HepG2 (cell line): ENCODE data around the gene BCAS2. TPM values are rescaled to one million over a fixed set of nuclear protein-coding genes. Genes with fewer than 3 reads are reported as not detected.
A peak's percentile ranks its signal among the peaks of the same experiment; 100 is the strongest.

Experiments
- KLF15 ChIP-seq: sonication (generic); formaldehyde crosslinking; IDR thresholded peaks from 2 replicates; pipeline ENCODE4 v1.8.1; 2023; ENCODE audit warnings: borderline replicate concordance, mild to moderate bottlenecking, inconsistent platforms, missing genetic modification reagents, mixed read lengths
- KLF9 ChIP-seq: IDR thresholded peaks from 2 replicates; pipeline ENCODE4 v1.6.1; 2016; ENCODE audit warnings: low read depth
- MBD4 ChIP-seq: IDR thresholded peaks from 2 replicates; pipeline ENCODE4 v1.6.1; 2012; ENCODE audit warnings: low read length, inconsistent platforms, borderline replicate concordance
- NFYB ChIP-seq: sonication (generic); formaldehyde crosslinking; IDR thresholded peaks from 2 replicates; pipeline ENCODE4 v1.4.0; 2020; ENCODE audit warnings: missing genetic modification reagents
- PRPF4 ChIP-seq: fragments of 200-400 bp; formaldehyde crosslinking; IDR thresholded peaks from 2 replicates; pipeline ENCODE4 v1.6.1; 2016; ENCODE audit warnings: low read length, low read depth; ENCODE audit not compliant: poor library complexity, severe bottlenecking
- ZNF253 ChIP-seq: sonication (generic); formaldehyde crosslinking; IDR thresholded peaks from 2 replicates; pipeline ENCODE4 v1.8.0; 2022; ENCODE audit warnings: mild to moderate bottlenecking, missing genetic modification reagents, borderline replicate concordance
- ZNF530 ChIP-seq: sonication (generic); formaldehyde crosslinking; IDR thresholded peaks from 2 replicates; pipeline ENCODE4 v1.5.0; 2020; ENCODE audit warnings: low read depth, mild to moderate bottlenecking, missing genetic modification reagents
- ZNF766 ChIP-seq: sonication (generic); formaldehyde crosslinking; IDR thresholded peaks from 2 replicates; pipeline ENCODE4 v1.5.0; 2020; ENCODE audit warnings: missing genetic modification reagents, borderline replicate concordance
- ZNF841 ChIP-seq: sonication (generic); formaldehyde crosslinking; IDR thresholded peaks from 2 replicates; pipeline ENCODE4 v1.8.1; 2023; ENCODE audit warnings: missing genetic modification reagents, borderline replicate concordance
- ZSCAN29 ChIP-seq: sonication (generic); formaldehyde crosslinking; conservative IDR thresholded peaks from 2 replicates; pipeline ENCODE4 v1.4.0; 2020; ENCODE audit warnings: mild to moderate bottlenecking, missing genetic modification reagents
- polyA plus RNA-seq, 8 experiments: library from polyadenylated mRNA; depleted of rRNA in 3 of 8; stranded (reverse) in 7 of 8; unstranded in 1 of 8; fragments of >200 nt; fragmentation: Illumina TruSeq in 4 of 8; extraction: Trizol in 4 of 8; gene quantifications; 2 replicates each; pipeline versions ENCODE4 v1.2.1 to v1.2.3, GENCODE V29; 2011 to 2016; ENCODE audit warnings: low read depth in 4 of 8, missing spikeins in 1 of 8, mixed read lengths in 1 of 8; ENCODE audit not compliant: insufficient read depth in 1 of 8
- total RNA-seq, 5 experiments: library from RNA; depleted of rRNA; stranded (reverse); fragments of >200 nt; fragmentation: Illumina TruSeq; extraction: Trizol; gene quantifications; 2 replicates each; pipeline ENCODE4 v1.2.3, GENCODE V29; 2016; ENCODE audit warnings: low read depth in 1 of 5
- TF ChIP-seq, protein P1 (sequence below): sonication (generic); formaldehyde crosslinking; IDR thresholded peaks from 2 replicates; pipeline ENCODE4 v1.4.0; 2020; ENCODE audit warnings: missing genetic modification reagents, borderline replicate concordance
- TF ChIP-seq, protein P2 (sequence below), 2 experiments: sonication (generic) in 1 of 2; formaldehyde crosslinking in 1 of 2; IDR thresholded peaks; 2 replicates each; pipeline versions ENCODE4 v1.5.1 to v1.6.1; 2011 to 2020; ENCODE audit warnings: borderline replicate concordance in 1 of 2, low read depth in 1 of 2, low read length in 1 of 2, mild to moderate bottlenecking in 1 of 2, missing genetic modification reagents in 1 of 2, moderate library complexity in 1 of 2
- TF ChIP-seq, protein P3 (sequence below): sonication (generic); formaldehyde crosslinking; IDR thresholded peaks from 2 replicates; pipeline ENCODE4 v1.4.0; 2020; ENCODE audit warnings: missing genetic modification reagents
- TF ChIP-seq, protein P4 (sequence below): sonication (generic); formaldehyde crosslinking; IDR thresholded peaks from 2 replicates; pipeline ENCODE4 v1.4.0; 2020; ENCODE audit warnings: missing genetic modification reagents, borderline replicate concordance
- TF ChIP-seq, protein P5 (sequence below): sonication (generic); formaldehyde crosslinking; IDR thresholded peaks from 2 replicates; pipeline ENCODE4 v1.4.0; 2020; ENCODE audit warnings: missing genetic modification reagents

The BCAS2 gene
- total and polyA plus RNA-seq, 2 of the 13 experiments (the other 11 are each of a cell fraction or from before 2014, with no cell fraction given) = 18.0 to 47.4 TPM

DNA sequence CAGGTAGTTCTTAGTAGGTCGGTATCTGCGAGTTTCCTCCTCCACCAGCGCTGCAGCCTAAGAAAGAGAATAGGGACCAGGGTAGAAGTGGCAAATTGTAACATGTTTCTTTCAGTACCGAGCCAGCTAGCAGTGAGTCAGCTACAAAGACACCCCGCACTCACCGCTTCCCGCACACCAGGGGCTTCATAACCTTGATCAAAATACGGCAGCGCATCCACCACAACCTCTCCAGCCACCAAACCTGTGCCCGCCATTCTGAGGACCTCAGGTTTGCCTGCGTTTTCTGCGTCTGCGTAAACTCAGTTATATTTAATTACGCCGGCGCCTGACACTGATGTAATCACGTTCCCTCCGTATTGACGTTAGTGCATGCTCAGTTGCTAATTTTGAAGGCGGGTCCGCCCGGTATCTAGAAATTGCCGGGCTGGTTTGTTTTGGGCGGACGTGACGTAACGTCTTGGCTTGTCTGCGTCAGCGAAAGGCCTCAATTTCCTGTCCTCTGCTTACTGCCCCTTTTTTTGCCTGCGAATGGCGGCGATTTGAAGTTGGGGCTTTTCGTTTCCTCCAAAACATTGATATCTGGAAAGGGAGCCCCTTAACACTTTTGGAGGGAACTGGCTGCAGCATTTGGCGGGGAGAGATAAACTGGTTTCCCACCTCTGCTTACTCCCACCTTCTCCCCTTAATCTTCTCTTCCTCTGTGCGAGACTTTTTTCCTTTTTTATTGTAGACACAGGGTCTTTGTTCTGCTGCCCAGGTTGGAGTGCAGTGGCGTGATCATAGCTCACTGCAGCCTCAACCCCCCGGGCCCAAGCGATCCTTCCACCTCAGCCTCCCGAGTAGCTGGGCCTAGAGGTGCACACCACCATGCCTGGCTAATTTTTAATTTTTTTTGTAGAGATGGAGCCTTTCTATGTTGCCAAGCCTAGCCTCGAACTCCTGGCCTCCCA, at the start of gene BCAS2 (continued):
- TF ChIP-seq, protein P1, sequence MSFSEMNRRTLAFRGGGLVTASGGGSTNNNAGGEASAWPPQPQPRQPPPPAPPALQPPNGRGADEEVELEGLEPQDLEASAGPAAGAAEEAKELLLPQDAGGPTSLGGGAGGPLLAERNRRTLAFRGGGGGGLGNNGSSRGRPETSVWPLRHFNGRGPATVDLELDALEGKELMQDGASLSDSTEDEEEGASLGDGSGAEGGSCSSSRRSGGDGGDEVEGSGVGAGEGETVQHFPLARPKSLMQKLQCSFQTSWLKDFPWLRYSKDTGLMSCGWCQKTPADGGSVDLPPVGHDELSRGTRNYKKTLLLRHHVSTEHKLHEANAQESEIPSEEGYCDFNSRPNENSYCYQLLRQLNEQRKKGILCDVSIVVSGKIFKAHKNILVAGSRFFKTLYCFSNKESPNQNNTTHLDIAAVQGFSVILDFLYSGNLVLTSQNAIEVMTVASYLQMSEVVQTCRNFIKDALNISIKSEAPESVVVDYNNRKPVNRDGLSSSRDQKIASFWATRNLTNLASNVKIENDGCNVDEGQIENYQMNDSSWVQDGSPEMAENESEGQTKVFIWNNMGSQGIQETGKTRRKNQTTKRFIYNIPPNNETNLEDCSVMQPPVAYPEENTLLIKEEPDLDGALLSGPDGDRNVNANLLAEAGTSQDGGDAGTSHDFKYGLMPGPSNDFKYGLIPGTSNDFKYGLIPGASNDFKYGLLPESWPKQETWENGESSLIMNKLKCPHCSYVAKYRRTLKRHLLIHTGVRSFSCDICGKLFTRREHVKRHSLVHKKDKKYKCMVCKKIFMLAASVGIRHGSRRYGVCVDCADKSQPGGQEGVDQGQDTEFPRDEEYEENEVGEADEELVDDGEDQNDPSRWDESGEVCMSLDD = no peak
- TF ChIP-seq NFYB (CRISPR knock-in tag) (no peak; the same call in 1 of the 2 replicates), PRPF4 (no peak), ZNF841 (CRISPR knock-in tag) (no peak), MBD4 (no peak), KLF9 (CRISPR knock-in tag) (no peak), ZNF253 (CRISPR knock-in tag) (no peak), ZNF530 (CRISPR knock-in tag) (no peak), ZSCAN29 (CRISPR knock-in tag) (peak; percentile 71; the same call in 1 of the 2 replicates), ZNF766 (CRISPR knock-in tag) (no peak), KLF15 (CRISPR knock-in tag) (no peak)
- TF ChIP-seq, protein P2, sequence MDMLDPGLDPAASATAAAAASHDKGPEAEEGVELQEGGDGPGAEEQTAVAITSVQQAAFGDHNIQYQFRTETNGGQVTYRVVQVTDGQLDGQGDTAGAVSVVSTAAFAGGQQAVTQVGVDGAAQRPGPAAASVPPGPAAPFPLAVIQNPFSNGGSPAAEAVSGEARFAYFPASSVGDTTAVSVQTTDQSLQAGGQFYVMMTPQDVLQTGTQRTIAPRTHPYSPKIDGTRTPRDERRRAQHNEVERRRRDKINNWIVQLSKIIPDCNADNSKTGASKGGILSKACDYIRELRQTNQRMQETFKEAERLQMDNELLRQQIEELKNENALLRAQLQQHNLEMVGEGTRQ (IDR thresholded peaks at IDR 0.05; ENCODE audit: low read depth, low read length) = no peak
- TF ChIP-seq, protein P2 (CRISPR knock-in tag; IDR thresholded peaks at IDR 0.05; ENCODE audit: borderline replicate concordance) = no peak
- TF ChIP-seq, protein P3, sequence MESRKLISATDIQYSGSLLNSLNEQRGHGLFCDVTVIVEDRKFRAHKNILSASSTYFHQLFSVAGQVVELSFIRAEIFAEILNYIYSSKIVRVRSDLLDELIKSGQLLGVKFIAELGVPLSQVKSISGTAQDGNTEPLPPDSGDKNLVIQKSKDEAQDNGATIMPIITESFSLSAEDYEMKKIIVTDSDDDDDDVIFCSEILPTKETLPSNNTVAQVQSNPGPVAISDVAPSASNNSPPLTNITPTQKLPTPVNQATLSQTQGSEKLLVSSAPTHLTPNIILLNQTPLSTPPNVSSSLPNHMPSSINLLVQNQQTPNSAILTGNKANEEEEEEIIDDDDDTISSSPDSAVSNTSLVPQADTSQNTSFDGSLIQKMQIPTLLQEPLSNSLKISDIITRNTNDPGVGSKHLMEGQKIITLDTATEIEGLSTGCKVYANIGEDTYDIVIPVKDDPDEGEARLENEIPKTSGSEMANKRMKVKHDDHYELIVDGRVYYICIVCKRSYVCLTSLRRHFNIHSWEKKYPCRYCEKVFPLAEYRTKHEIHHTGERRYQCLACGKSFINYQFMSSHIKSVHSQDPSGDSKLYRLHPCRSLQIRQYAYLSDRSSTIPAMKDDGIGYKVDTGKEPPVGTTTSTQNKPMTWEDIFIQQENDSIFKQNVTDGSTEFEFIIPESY (CRISPR knock-in tag) = no peak
- TF ChIP-seq, protein P4, sequence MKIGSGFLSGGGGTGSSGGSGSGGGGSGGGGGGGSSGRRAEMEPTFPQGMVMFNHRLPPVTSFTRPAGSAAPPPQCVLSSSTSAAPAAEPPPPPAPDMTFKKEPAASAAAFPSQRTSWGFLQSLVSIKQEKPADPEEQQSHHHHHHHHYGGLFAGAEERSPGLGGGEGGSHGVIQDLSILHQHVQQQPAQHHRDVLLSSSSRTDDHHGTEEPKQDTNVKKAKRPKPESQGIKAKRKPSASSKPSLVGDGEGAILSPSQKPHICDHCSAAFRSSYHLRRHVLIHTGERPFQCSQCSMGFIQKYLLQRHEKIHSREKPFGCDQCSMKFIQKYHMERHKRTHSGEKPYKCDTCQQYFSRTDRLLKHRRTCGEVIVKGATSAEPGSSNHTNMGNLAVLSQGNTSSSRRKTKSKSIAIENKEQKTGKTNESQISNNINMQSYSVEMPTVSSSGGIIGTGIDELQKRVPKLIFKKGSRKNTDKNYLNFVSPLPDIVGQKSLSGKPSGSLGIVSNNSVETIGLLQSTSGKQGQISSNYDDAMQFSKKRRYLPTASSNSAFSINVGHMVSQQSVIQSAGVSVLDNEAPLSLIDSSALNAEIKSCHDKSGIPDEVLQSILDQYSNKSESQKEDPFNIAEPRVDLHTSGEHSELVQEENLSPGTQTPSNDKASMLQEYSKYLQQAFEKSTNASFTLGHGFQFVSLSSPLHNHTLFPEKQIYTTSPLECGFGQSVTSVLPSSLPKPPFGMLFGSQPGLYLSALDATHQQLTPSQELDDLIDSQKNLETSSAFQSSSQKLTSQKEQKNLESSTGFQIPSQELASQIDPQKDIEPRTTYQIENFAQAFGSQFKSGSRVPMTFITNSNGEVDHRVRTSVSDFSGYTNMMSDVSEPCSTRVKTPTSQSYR (CRISPR knock-in tag) = no peak
- TF ChIP-seq, protein P5, sequence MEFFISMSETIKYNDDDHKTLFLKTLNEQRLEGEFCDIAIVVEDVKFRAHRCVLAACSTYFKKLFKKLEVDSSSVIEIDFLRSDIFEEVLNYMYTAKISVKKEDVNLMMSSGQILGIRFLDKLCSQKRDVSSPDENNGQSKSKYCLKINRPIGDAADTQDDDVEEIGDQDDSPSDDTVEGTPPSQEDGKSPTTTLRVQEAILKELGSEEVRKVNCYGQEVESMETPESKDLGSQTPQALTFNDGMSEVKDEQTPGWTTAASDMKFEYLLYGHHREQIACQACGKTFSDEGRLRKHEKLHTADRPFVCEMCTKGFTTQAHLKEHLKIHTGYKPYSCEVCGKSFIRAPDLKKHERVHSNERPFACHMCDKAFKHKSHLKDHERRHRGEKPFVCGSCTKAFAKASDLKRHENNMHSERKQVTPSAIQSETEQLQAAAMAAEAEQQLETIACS (CRISPR knock-in tag) = no peak
